NT2/D1 (cell line): ENCODE measurements around the gene ZNF594.
"Not testable (repeated sequence)": the region's sequence is repeated elsewhere in the genome, so short reads cannot be mapped to it uniquely, and the experiment has no call there.

Experiments
- SUZ12 ChIP-seq: IDR thresholded peaks from 2 replicates; pipeline ENCODE4 v1.6.1; 2011; ENCODE audit not compliant: insufficient read length, insufficient read depth; ENCODE audit errors: extremely low read depth
- ZNF274 ChIP-seq: IDR thresholded peaks from 2 replicates; pipeline ENCODE4 v1.6.1; 2011; ENCODE audit warnings: mild to moderate bottlenecking, low read depth, low read length

GRCh38 chr17:5146122-5146521 is 45.5 kb downstream of the ZNF594 start:
- TF ChIP-seq ZNF274, SUZ12: not testable (repeated sequence)
